DMS 273 (cell line): ENCODE data around the gene UBASH3B.
A peak's percentile ranks its signal among the peaks of the same experiment; 100 is the strongest.

Experiments
- DNase-seq: peaks from one replicate; lab custom pipeline; 2025; ENCODE audit not compliant: unreplicated experiment; lab: John Stamatoyannopoulos, UW

Gene UBASH3B

DNA sequence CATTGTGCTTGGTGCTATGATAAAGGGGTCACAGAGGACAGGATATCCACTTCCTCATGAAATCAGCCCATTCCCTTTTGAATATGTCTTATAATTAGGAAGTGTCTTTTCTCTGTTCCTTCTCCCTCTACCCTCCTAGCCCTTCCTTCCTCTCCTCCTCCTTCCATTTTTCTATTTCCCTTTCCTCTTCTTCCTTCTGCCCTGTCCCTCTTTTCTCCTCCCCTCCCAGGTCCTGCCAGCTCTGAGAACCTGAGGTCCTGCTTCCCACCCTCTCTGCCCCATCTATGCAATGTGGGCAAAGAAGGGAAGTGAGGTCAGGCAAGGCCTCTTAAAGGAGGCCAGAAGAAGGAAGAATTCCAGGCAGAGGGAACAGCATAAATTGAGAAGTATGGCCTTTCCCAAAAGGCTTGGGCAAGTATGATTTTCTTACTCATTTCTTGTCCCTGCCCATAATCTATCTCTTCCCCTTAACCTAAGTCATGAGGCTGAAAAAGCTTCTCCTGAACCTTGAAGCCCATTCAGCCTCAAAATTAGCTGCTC is 7.7 kb upstream of the UBASH3B start:
- no peak for DNase-seq

DNA sequence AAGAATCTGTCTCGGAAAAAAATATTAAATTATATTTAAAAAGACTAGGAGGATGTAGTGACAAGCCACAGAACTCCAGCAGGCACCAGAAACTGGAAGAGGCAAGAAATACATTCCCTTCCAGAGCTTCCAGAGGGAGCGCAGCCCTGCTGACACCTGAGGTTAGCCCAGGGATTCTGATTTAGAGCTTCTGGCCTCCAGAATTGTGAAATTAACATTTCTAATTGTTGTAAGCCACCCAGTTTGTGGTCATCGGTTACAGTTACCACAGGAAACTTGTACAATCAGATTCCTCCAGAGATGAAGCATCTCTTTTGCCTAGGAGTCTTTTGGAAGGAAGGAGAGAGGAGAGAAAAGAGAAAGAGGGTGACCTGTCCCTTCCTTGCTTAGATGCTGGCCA is 6.4 kb upstream of the UBASH3B start:
- no peak for DNase-seq

DNA sequence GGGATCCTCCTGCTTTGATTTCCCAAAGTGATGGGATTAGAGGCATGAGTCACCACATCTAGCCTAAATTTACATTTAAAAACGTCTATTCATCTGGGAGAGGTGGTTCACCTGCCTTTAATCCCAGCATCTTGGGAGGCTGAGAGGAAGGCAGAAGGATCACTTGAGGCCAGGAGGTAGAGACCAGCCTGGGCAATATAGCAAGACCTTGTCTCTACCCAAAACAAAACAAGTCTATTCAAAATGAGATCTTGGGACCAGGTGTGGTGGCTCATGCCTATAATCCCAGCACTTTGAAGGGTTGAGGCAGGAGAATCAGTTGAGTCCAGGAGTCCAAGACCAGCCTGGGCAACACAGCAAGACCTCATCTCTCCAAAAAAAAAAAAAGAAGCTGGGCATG is 4.9 kb upstream of the UBASH3B start:
- no peak for DNase-seq

DNA sequence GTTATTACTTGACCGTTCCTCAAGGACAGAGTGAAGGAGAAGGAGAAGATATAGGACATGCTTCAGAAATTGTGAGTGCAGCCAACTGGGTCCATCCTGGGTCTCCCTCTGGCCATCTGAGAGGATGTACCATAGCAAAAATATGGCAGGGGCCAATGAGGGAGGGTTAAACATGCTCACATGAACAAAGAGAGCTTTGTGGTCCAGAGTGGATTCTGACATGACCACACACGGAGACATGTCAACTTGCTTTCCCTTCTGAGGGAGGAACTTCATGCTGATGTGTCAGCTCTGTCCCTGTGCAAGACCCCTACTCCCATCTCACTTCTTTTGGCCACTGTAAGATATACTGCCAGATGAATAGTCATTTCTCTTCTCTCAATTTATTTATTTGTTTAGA is 3.0 kb upstream of the UBASH3B start:
- no peak for DNase-seq

DNA sequence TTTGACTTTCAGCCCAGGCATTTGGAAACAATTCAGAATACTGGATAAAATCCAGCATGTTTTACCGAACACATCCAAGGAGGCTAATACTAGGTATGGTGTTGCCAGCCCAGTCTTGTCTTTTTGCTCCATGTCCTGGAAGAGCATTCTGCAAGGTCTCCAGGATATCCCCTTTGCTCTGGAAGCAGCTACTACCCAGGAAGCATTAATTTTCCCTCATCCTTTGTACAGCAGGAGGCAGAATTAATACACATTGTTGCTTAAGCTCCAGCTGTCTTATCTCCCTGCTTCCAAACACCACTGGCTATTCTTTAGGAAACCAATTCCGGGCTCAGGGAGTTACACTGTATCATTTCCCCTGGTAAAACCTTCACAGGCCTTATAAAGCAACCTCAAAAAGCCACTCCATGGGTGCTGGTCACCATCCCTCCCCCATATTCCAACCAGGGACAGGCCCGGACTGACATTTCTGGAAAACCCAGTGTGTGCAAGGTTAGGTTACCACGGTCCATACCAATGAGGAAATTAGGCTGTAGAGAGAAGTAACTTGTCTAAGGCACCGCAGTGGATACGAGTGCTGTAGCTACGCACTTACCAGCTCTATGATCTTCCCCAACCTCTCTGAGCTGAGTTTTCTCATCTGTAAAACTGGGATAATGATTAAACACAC is 1.5 kb upstream of the UBASH3B start:
- peak; percentile 14 for DNase-seq

DNA sequence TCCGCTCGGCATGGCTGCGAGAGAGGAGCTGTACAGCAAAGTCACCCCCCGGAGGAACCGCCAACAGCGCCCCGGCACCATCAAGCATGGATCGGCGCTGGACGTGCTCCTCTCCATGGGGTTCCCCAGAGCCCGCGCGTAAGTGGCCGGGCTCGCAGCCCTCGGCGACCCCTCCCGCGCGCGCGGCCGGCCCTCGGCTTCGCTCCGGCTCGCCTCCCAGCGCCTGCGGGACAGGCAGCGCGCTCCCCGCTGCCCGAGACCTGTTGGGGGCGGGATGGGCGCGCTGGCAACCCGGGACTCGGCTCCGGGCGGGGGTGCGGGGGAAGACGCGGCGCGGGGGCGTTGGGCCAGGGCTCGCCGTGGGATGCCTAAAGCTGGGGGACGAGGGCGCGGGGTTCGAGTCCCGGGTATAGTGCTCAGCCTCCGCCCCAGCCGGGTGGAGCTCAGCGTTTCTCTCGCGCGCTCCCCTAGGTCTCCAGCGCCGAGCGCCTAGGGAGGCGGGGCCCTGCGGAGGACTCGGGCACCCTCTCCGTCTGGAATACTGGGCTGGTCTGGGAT is 630 bp downstream of the UBASH3B start:
- peak; percentile 79 for DNase-seq

DNA sequence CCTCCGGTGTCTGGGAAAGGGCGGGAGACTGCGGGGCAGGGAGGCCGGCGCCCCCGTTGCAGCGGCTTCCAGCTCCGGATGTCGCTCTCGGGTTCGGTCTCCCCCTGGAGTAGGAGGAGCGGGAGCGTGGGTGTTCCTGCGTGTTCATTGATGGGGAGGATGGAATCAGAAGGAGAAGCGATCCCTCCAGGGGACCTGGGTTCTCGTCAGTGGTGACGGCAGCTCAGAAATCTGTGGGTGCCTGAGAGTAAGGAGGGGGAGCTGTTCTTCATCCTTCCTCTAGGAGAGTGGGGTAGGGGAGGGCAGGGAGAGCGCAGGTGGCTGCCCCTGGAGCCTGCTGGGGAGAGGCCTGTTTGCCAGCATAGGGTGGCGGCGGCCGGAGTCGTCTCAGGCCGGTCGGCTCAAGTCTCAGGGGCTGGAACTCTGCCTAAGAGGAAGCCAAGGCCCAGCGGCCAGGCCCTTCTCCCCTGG is 1.1 kb downstream of the UBASH3B start:
- peak; percentile 60 for DNase-seq

DNA sequence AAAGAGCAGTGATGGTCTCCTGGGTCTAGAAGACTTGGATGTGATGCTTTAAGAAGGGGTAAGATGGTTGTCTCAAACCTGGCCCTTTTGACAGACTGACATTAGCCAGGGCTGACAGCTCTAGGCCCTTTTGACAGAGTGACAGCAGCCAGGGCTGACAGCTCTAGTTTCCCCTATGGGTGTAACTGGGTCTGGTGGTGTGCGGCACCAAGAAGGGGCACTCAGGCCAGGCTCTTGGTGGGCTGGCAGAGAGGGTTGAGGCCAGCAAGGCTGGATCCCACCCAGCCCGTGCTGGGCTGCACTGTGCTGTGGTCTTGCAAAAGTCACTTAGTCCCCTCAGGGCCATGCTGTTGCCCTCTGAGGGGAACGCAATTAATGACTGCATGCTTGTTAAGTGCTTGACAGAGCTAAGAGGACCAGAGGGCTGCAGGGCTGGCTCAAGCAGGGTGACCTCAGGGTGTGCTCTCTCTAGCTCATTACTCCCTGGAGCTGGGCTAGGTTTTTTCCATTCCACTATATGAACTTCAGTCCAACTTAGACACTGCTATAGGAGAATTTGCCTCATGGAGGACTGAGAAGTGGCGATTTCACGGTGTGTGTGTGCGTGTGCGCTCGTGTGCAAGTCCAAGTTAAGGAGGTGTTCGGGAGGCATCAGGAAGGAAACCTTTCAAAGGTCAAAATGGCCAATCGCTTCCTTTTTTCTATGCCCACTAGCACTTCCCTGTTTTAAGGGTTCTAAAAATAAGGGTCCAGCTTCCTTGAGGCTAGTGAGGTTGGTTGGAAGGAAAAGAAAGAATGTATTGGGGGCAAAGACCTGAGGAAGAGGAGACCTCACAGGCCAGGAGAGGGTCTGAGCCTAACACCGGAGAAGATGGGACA is 4.4 kb downstream of the UBASH3B start:
- no peak for DNase-seq

DNA sequence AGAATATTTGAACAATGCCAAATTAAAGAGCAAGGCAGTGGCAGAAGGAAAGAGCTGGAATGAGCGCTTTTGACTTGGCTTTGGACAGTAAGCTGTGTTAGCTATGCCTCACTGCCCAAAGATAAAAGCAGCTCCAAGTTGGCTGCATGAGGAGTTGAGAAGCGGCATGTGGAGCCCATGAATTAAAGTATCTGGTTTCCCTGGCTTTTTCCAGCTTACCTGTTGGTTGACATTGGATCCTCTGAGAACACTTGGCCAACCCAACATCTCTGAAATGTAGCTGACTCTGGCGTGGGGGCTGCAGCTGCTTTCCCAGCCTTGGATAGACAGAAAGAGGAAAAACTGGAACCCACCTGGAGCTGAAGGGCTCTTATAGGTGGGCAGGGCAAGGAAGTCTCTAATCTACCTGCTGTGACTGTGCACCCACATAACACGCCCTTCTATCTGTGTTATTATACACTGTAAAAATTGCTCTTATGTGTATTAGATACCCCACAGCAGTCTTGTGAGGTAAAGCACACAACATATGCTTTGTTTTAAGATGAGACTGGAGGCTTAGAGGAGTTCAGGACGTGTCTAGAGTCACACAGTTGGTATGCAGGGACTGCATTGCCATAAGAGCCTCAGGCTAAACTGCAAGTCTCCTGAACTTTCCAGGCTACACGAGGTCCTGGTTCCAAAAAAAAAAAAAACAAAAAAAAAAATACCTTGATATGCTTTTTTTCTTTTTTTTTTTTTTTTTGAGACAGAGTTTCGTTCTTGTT is 5.8 kb downstream of the UBASH3B start:
- peak; percentile 88 for DNase-seq

DNA sequence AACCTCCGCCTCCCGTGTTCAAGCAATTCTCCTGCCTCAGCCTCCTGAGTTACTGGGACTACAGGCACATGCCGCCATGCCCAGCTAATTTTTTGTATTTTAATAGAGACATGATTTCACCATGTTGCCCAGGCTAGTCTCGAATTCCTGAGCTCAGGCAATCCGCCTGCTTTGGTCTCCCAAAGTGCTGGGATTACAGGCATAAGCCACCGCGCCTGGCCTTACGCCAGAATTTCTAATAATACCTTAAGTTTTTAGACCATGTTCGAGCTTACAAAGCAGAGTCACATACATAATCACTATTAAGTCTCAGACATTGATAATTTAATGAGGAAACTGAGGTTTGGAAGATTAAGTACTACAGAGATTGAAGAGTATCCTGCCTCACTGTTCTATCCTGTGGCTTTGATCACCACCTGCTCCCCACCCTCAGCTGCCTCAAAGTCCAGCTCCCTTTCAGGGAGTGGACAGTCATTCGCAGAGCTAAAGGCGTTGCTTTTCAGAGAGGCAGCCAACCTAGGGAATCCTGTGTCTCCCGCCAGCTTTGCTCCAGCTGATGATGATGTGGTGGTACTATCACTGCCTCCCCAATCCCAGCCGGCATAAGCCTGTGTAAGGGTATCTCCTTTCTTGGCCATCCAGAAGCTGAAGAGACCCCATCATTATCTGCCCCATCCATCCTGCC is 7.7 kb downstream of the UBASH3B start:
- DNase-seq, result no peak

DNA sequence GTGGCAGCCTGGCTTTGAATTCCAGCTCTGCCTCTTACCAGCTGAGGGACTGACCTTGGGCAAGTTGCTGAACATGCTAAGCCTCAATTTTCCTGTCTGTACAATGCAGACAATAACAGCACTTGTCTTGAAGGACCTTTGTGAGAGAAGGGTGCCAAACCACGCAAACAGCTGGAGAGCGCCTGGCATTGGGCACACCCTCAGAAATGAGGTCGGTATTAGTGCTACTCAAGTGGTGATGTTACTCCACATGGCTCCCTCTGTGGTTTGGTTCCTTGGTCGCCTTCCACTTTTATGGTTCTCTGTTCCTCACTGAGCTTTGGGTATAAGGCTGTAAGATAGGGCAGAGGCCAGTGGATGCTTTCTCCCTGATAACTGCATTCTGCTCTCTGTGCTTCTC is 8.2 kb downstream of the UBASH3B start:
- DNase-seq, result no peak

DNA sequence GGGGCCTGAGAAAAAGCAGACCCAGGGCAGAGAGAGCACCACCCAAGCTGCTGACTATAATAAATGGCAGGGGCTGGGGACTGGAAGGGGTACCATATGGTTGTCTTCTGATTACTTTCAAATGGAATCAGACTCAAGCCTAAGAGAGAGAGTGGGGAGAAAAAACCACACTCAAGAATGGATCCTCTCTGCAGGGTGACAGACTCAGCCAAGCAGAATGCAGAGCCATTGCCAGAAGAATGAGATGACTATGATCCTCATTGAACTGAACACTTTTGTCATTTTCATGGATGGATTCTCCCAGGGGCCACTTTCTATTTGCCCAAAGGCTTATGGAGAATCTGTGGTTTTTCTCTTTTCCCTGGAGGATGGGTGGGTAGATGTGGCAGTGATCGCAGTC is 8.7 kb downstream of the UBASH3B start:
- peak; percentile 20 for DNase-seq

DNA sequence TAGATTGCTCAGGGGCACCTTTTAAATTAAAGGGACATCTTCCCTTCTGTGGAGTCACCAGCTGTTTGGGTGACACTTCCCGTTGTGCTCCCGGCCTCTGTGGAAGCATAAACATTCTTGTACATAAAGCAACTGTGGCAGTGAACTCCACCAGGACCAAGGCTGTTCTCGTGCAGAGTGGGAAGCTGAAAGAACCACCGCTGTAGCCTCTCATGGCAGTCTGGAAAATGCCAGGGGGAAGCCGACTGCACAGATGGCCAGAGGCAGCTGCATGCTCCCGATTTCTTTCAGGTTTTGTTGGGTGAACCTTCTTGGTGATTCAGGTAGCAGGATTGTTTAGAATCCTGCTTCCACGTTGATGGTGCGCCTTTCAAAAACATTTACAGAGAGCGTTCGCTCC is 10.3 kb downstream of the UBASH3B start:
- peak; percentile 43 for DNase-seq

DNA sequence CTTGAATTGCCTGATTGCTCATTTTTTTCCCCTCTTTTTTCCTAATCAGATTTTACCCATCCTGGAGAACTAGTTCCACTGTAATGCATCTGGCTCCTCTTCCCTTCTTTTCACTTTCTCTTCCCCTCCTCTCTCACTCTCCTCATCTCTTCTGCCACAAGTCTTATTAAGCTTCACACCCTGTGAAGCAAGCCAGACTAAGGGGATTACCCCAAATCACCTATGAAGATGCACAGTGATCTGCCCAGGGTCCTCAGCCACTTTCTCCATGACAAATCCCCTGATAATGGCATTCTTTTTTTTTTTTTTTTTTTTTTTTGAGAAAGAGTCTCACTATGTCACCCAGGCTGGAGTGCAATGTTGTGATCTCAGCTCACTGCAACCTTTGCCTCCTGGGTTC is 11.2 kb downstream of the UBASH3B start:
- DNase-seq, result no peak

DNA sequence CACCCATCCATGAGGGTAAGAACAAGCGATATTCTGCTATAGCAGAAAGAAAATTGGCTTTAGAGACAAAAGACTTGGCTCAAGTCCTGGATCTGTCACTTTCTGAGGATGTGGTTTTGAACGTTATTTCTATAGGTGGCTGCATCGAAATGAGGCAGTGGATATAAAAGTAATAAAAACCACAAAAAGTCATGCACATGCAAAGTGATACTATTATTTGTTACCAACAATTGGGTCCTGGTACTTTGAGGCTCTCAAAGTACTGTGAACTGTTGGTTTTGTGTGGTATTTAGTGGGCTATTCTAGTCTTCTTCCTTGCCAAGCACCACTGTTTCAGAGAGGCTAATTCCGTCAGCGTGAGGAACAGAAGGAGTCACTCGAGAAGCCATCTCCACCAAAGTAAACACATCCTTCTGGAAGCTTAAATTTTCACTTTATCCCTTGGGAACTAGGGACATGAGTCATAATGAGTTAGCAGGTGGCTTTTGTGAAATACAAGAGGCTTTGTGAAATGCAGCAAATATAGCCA is 13.1 kb downstream of the UBASH3B start:
- DNase-seq, result peak; percentile 50

DNA sequence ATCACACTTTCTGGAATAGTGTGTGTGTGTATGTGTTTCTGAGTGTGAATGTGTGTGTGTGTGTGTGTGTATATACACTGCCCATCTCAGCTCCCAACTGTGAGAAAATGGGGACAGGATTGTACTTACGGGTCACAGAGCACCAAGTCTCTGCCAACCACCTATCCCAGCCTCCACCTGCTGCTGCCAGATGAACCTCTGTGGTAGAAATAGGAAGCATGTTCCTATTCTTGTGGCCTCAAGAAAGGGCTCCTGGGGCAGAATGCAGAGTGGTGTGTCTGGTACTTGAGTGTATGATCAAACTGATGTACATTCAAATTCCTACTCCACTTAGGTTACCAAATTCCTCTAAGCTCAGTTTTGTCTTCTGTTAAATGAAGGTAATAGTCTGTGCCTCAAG is 14.6 kb downstream of the UBASH3B start:
- DNase-seq, result no peak

DNA sequence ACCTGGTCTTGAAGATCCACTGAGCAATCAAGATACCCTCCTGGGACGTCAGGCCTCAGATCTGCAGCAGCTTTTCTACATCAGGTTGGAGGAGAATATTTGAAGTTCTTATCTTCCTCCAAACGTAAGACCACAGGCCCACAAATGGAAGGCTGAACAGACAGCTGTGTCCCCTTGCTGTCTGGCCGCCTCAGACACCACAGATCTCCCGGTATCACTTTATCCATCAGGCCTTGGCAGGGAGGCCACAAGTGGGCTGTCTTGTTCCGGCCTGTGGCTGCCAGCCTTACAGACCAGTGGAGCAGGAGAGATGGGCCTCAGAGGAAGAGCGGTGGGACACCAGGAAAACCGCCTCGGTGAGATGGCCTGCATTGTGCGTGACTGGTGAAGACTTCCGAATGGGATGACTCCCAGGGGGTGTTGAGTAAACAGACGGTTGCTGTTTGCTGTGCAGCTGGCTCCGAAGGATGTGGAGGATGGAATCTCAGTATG is 15.9 kb downstream of the UBASH3B start:
- DNase-seq, result no peak

DNA sequence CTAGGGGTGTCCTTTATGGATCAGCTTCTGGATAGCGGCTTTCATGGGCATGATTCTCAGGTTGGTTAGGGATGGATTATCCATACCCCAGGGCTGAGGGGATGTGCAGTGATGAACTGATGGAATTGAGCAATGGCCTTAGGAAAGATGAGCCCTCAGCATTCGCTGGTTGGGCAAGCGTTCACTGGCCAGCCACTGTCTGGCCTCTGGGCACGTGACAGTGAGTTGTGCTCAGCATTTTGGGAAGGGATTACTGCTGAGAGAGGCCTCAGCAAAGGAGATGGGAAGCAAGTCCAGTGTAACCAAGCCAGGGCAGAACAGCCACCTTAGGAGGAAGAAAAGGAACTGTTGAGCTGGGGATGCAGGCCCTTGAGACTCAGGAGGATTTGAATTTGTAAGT is 17.4 kb downstream of the UBASH3B start:
- no peak for DNase-seq

DNA sequence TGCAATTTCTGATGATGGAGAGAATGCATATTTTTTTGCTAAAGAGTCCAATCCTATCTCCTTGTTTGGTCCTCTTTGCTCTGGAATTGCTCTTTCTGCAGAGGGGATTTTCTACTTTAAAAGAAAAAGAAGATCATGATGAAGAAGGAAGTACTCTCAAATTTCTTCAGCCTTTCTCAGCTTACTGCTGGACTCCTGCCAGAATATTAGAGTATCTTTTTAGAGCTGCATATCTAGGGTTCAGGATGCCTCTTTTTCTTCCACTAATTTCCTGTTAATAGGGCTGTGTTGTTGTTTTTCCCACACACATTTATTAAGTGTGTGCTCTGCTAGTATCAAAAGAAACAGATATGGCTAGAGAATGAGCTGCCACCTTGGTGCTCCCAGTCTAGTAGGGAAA is 18.2 kb downstream of the UBASH3B start:
- DNase-seq, result peak; percentile 20

DNA sequence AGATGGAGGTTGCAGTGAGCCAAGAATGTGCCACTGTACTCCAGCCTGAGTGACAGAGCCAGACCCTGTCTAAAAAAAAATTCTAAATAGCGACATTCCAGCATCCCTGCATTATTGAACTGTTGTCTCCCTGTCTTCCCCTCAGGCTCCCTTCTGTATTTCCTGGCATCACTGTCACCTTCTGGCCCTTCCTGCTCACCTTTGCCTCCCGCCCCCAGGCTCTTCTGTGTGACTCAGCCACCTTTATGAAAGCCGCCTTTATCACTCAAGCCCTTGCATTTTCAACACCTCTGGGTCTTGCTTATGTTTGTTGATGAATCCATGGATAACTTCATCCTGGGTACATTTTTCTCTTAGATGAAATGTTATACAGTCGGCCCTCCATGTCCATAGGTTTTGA is 21.1 kb downstream of the UBASH3B start:
- no peak for DNase-seq
